Left ventricle myocardium inferior (tissue), 1 donor: ENCODE measurements around the gene HOXD11. TPM values are rescaled to one million over a fixed set of nuclear protein-coding genes. Genes with fewer than 3 reads are reported as not detected.

Source experiments
- DNase-seq: peaks from one replicate; pipeline ENCODE4 v3.0.0-alpha.2; 2020
- H3K27ac ChIP-seq: fragments of 200-600 bp; replicated peaks from 2 replicates; pipeline ENCODE4 v1.8.0; 2021
- H3K27me3 ChIP-seq: fragments of 200-600 bp; 2 replicates; pipeline ENCODE4 v1.8.0; 2021; ENCODE audit warnings: low read depth
- H3K36me3 ChIP-seq: fragments of 200-600 bp; 2 replicates; pipeline ENCODE4 v1.8.0; 2021
- H3K4me1 ChIP-seq: fragments of 200-600 bp; 2 replicates; pipeline ENCODE4 v1.8.0; 2021
- H3K4me3 ChIP-seq: fragments of 200-600 bp; 2 replicates; pipeline ENCODE4 v1.8.0; 2021; ENCODE audit warnings: mild to moderate bottlenecking, moderate library complexity
- H3K9me3 ChIP-seq: fragments of 200-600 bp; replicated peaks from 2 replicates; pipeline ENCODE4 v1.8.0; 2021
- CTCF ChIP-seq: fragments of 200-600 bp; IDR thresholded peaks from 2 replicates; pipeline ENCODE4 v1.8.0; 2021; ENCODE audit warnings: antibody characterized with exemption, mild to moderate bottlenecking, borderline replicate concordance
- intact Hi-C: fragments of 100-400 bp; cut with micrococcal nuclease; formaldehyde crosslinking; loops from one replicate; pipeline ENCODE4 v1.11.0; 2022
- total RNA-seq: library from RNA; stranded (reverse); fragmentation: NEBNext Ultra II Directional; extraction: Animal tissue kit (Norgen Biotek cat#: 25700); gene quantifications from one replicate; pipeline ENCODE4 v1.2.1, GENCODE V29; 2021
- donor health status: DM: no; HTN: yes; CAD: no; lungs with severe emphysema.

The HOXD11 gene
- total RNA-seq, 1 donor from 2014 or later = not detected

GRCh38 chr2:176148751-176149421, 41.8 kb downstream of the HOXD11 start:
- intact Hi-C loops = no loop called here
- Histone ChIP-seq H3K27ac (no peak overlapping the region), H3K4me1 (peaks cover 10% of the 10 kb centered on the region), H3K4me3 (no peak overlapping the region), H3K27me3 (peaks cover 100% of the 10 kb centered on the region), H3K9me3 (no peaks in the 10 kb centered on the region), H3K36me3 (no peaks in the 10 kb centered on the region)
- no peak for TF ChIP-seq CTCF
- DNase-seq = no peak

- no peaks in the 10 kb centered on the region for H3K9me3 ChIP-seq
- peaks cover 100% of the 10 kb centered on the region for H3K27me3 ChIP-seq
- H3K27ac ChIP-seq = no peak overlapping the region
- TF ChIP-seq CTCF = no peak
- no peak overlapping the region for H3K4me3 ChIP-seq
- DNase-seq = no peak
- H3K4me1 ChIP-seq = peaks cover 10% of the 10 kb centered on the region
- no peaks in the 10 kb centered on the region for H3K36me3 ChIP-seq
- intact Hi-C loops = no loop called here
Observed at GRCh38 chr2:176149481-176149938, 42.4 kb downstream of the HOXD11 start.

- Histone ChIP-seq H3K36me3 (no peaks in the 10 kb centered on the region), H3K4me3 (no peak overlapping the region), H3K9me3 (no peaks in the 10 kb centered on the region), H3K27ac (no peak overlapping the region), H3K27me3 (peaks cover 100% of the 10 kb centered on the region), H3K4me1 (peaks cover 10% of the 10 kb centered on the region)
- no peak for DNase-seq
- intact Hi-C loops = no loop called here
- TF ChIP-seq CTCF = no peak
Observed at GRCh38 chr2:176149939-176150583, 43.0 kb downstream of the HOXD11 start.

GRCh38 chr2:176150584-176151441, 43.7 kb downstream of the HOXD11 start:
- H3K4me3 ChIP-seq = no peak overlapping the region
- H3K27me3 ChIP-seq = peaks cover 100% of the 10 kb centered on the region
- no peaks in the 10 kb centered on the region for H3K9me3 ChIP-seq
- no peaks in the 10 kb centered on the region for H3K36me3 ChIP-seq
- intact Hi-C loops = no loop called here
- TF ChIP-seq CTCF = no peak
- H3K4me1 ChIP-seq = peaks cover 10% of the 10 kb centered on the region
- H3K27ac ChIP-seq = no peak overlapping the region
- DNase-seq = no peak

GRCh38 chr2:176151442-176152287, 44.6 kb downstream of the HOXD11 start, which contains the start of gene HOXD4:
Gene HOXD4, plus strand, starts transcription at chr2:176151550. Its CDS starts 84 bp downstream, at chr2:176151634.
- Histone ChIP-seq H3K36me3 (no peaks in the 10 kb centered on the region), H3K4me3 (peak within 1 kb of the TSS; percentile 38), H3K9me3 (no peaks in the 10 kb centered on the region), H3K4me1 (peaks cover 12% of the 10 kb centered on the region), H3K27ac (no peak within 1 kb of the TSS), H3K27me3 (peaks cover 100% of the 10 kb centered on the region)
- intact Hi-C loops = no loop called here
- no peak for DNase-seq
- no peak for TF ChIP-seq CTCF
